HuH-7 (cell line): ENCODE measurements around the gene SCG5.

Experiments
- DNase-seq: peaks from one replicate; pipeline ENCODE4 v3.0.0; 2011; ENCODE audit warnings: low spot score

SCG5 gene

GRCh38 chr15:32659340-32660155 lies 18.0 kb downstream of the SCG5 start:
- no peak for DNase-seq

GRCh38 chr15:32663671-32664070 lies 22.2 kb downstream of the SCG5 start:
- no peak for DNase-seq

DNA sequence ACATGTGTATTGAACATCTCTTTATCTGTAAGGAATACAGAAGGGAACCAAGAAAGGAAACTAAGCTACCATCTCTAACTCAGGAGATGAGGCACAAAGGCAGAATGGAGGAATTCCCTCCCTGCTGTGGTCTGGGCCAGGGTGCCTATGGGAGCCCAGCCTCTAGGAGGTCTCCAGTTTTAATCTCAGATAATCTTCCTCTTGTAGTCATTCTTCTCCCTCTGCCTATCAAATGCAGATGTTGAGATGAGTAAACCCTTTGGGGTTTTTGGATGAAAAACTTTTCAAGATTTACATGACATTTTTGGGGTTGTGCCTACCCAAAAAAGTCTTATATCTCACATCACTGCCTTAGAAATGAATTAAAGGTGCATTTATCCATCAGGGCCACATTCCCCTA lies 23.3 kb downstream of the SCG5 start:
- DNase-seq = no peak

- no peak for DNase-seq
These were observed 25.8 kb downstream of the SCG5 start for GRCh38 chr15:32667321-32667720.

DNA sequence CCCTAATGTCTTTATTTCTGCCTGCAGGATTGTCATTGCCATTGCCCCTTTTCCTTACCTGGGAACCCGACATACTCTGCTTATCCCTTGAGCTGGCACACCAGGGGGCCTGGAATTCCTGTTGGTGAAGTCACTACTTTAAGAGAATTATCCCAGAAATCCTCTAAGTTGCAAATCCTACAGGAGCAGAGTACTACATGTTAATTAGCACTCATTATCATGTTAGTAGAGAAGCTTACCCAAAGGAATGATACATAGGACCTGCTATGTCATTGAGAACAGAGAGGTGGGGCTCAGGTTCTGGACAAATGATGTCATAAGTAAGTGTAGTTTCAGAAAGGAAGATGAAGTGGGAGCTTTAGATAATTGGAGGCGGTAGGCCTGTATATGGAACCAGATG lies 27.4 kb downstream of the SCG5 start:
- DNase-seq = no peak

DNA sequence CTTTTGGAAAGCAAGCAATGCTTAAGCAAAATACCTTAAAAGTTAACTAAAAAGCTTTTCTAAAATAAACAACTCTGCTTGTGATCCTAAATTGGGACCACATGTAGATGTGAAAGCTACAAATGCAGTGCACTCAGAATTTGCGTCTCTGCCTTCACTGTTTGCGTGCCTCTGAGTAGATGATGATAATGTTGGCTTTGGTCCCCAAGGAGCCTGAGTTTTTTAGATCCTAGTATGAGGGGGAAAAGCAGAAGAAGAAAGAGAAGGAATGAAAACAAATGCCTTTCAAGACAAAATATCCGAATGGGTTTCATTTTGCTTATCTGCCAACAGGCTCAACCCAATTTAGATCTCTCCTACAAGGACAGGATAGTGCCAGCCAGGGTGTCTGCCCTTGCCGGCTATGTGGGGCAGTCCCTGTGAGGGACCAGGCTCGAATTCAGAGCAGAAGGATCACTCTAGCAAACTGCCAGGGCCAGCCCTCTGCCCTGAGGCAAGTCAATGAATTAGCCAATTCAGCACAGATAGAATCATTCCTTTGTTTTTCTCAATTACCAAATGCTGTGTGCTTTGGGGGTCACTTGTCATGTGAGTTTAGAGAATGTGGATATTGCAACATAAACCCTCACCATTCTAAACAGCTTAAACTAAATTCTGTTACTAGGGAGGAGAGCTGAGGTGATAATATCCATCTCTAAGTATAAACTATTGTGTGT lies 28.5 kb downstream of the SCG5 start:
- DNase-seq = peak; percentile 17

DNA sequence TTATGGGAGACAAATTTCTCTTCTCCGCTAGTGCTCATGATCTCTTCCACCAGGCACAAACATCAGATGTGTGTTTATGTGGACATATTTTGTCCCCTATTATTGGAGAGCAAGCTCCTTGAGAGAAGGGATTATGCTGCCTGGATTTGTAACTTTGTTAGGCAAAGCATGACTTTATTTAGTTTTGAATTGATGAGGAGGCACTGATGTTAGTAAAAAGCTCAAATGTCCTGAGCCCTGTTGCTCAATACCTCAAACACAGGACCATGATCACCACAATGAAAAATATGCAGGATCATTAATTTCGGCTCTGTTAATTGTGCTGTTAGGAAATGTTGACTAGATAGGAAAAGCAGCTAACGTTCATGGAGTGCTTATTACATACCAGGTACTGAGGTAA lies 29.1 kb downstream of the SCG5 start:
- no peak for DNase-seq

GRCh38 chr15:32671339-32672325 lies 30.1 kb downstream of the SCG5 start:
- no peak for DNase-seq

DNA sequence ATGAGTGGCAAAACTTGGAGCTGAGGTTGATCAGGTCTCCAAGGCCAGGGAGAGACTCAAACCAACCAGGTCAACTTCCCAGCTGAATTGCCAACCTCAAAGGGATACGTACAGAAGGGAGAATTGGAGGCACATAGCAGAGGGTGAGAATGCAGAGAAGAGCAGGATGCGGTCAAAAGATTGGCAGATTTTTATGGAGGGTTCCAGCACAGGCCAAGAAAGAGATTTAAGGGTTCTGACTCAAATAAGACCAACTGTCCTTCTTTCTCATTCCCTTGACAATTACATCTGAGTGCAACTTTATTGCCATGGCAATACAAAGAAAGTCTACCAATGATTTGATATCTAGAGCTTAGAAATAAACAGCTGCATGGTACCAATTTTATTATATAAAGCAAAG lies 33.2 kb downstream of the SCG5 start:
- no peak for DNase-seq

GRCh38 chr15:32675466-32675865 lies 34.0 kb downstream of the SCG5 start:
- no peak for DNase-seq

GRCh38 chr15:32676169-32676568 lies 34.7 kb downstream of the SCG5 start:
- DNase-seq = no peak

GRCh38 chr15:32677238-32677750 lies 35.8 kb downstream of the SCG5 start:
- peak; percentile 47 for DNase-seq

GRCh38 chr15:32679298-32679690 lies 37.8 kb downstream of the SCG5 start:
- DNase-seq = no peak

DNA sequence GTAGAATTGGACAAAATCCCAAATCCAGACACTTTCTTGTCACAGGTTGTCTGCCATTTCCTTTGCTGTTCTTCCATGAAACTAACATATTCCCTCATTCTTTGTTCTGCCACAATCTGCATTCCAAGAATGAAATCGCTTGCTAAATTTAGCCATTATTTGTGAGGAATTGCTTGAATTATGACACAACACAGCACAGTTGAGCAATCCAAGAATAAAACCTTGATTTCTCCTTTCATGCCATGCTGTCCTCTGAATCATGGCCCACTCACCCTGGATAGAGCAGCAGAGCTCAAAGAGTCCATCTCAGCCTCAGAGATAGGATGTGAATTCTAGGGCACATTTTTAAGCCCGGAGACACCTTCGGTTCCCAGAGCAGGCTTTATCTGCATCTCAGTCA lies 41.1 kb downstream of the SCG5 start:
- no peak for DNase-seq

GRCh38 chr15:32682977-32683630 lies 41.6 kb downstream of the SCG5 start:
- DNase-seq = no peak

GRCh38 chr15:32683906-32684584 lies 42.5 kb downstream of the SCG5 start:
- DNase-seq = no peak

GRCh38 chr15:32685576-32685975 lies 44.1 kb downstream of the SCG5 start:
- no peak for DNase-seq

DNA sequence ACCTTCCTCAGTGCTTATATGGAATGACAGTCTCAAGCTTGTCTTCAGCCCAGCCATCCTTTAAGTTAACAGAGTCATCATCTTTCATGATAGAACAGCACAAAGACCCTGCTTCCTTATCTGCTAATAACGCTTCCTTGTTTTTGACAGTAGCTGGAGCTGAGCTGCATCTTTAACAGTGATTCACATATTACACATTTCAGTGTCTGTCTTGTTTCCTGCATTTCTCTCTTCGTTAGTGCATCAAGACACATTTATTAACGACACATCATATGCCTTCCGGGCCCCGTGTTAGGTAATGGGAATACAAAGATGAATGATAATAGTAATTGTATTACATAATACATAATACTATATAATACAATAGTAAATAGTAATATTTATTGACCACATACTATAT lies 46.0 kb downstream of the SCG5 start:
- DNase-seq = no peak

- no peak for DNase-seq
These were observed 46.7 kb downstream of the SCG5 start for GRCh38 chr15:32688151-32688639.

DNA sequence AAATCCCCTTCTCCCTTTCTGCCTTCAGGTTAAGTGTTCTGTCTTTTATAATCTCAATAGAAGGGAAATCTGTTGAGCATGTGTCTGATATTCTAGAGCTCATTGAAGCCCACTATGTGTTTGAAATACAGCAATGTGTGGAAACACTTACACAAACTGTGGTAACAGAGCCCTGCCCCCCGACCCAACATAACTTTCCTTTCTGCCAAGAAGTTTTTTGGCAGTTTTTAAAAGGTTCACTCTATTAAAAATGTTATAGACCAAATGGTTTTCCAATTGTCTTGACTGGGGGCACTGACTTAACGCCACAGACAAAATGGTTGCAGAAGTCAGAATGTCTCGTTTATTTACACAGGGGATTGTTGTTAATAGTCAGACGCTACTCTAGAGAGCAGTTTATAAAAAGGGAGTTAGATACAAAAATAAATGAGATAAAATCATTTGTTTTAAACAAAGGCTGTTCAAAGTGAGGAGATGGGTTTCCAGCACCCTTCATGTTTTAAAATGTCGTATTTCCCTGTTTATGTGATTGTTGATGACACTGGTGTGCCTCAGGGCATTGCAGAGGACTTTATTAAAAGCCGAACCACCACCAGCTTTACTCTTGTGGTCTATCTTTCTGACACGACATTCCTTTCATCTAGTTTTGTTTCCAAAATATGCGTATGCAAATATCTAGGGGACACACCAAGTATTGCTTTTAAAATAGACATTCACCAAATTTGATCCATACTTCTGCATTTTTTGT lies 49.6 kb downstream of the SCG5 start:
- DNase-seq = no peak
